Esophagus muscularis mucosa (tissue), 3 donors: ENCODE results near the gene TBC1D22A.

Experiments used
- POLR2A ChIP-seq: fragments of 450-650 bp; IDR thresholded peaks from one replicate; pipeline ENCODE4 v1.6.1; 2017; ENCODE audit warnings: antibody characterized with exemption, moderate library complexity, mild to moderate bottlenecking, low read depth
- TF ChIP-seq, protein P1 (sequence below), 3 experiments: fragments of 200-600 bp in 2 of 3; fragments of 450-650 bp in 1 of 3; sonication (generic) in 2 of 3; IDR thresholded peaks; one replicate each; pipeline ENCODE4 v1.5.1; 2017 to 2019; ENCODE audit warnings: antibody characterized with exemption in 3 of 3, mild to moderate bottlenecking in 2 of 3, moderate library complexity in 1 of 3

DNA sequence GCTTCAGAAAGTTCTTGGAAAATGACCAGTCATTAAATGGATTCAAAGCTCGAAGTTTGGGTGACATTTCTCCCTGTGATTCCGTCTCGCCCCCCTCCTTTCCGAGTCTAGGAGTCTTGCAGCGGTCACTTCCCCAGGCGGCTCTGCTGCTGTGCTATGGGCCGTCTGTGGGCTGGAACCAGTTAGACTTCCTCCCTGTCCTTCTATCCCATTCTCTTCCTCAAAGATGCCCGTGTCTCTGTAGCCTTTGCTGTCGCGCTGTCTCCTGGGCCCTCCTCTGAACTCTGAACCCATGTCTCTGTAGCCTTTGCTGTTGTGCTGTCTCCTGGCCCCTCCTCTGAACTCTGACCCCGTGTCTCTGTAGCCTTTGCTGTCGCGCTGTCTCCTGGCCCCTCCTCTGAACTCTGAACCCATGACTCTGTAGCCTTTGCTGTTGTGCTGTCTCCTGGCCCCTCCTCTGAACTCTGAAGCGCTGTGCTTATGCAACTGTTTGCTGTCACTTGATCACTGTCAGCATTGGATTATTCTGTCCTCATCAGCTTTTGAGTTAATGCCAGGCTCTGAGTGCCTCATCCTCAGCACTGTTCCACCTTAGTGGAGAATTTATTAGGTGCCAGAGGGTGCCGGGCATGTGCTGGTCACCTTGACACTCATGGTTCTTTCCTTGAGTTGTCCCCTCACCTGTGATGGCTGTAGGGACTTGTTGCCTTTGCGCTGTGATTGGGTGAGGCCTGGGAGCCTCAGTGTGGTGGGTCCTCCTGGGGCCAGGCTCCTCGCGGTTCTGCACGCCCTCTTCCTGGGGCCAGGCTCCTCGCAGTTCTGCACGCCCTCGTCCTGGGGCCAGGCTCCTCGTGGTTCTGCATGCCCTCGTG is 173.3 kb downstream of the TBC1D22A start:
- no peak for TF ChIP-seq POLR2A
- TF ChIP-seq, protein P1, sequence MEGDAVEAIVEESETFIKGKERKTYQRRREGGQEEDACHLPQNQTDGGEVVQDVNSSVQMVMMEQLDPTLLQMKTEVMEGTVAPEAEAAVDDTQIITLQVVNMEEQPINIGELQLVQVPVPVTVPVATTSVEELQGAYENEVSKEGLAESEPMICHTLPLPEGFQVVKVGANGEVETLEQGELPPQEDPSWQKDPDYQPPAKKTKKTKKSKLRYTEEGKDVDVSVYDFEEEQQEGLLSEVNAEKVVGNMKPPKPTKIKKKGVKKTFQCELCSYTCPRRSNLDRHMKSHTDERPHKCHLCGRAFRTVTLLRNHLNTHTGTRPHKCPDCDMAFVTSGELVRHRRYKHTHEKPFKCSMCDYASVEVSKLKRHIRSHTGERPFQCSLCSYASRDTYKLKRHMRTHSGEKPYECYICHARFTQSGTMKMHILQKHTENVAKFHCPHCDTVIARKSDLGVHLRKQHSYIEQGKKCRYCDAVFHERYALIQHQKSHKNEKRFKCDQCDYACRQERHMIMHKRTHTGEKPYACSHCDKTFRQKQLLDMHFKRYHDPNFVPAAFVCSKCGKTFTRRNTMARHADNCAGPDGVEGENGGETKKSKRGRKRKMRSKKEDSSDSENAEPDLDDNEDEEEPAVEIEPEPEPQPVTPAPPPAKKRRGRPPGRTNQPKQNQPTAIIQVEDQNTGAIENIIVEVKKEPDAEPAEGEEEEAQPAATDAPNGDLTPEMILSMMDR (IDR thresholded peaks at IDR 0.05): no peak
